Ishikawa (cell line): ENCODE measurements around the gene DDX54.

Experiments used
- CEBPB ChIP-seq: IDR thresholded peaks from 2 replicates; pipeline ENCODE4 v1.6.1; 2012
- CREB1 ChIP-seq: IDR thresholded peaks from 2 replicates; pipeline ENCODE4 v1.6.1; 2012; ENCODE audit warnings: low read depth
- EGR1 ChIP-seq: IDR thresholded peaks from 2 replicates; pipeline ENCODE4 v1.6.1; 2012
- EP300 ChIP-seq: IDR thresholded peaks from 2 replicates; pipeline ENCODE4 v1.6.1; 2012; ENCODE audit warnings: borderline replicate concordance
- FOXM1 ChIP-seq: IDR thresholded peaks from 2 replicates; pipeline ENCODE4 v1.6.1; 2012; ENCODE audit warnings: low read depth, borderline replicate concordance
- NFIC ChIP-seq: IDR thresholded peaks from 2 replicates; pipeline ENCODE4 v1.6.1; 2012
- RAD21 ChIP-seq: IDR thresholded peaks from 2 replicates; pipeline ENCODE4 v1.6.1; 2012; ENCODE audit warnings: low read depth
- TAF1 ChIP-seq: IDR thresholded peaks from 2 replicates; pipeline ENCODE4 v1.6.1; 2012; ENCODE audit warnings: low read depth, mild to moderate bottlenecking
- TCF12 ChIP-seq: IDR thresholded peaks from 2 replicates; pipeline ENCODE4 v1.6.1; 2012; ENCODE audit warnings: low read depth
- TEAD4 ChIP-seq: IDR thresholded peaks from 2 replicates; pipeline ENCODE4 v1.6.1; 2012
- YY1 ChIP-seq: IDR thresholded peaks from 2 replicates; pipeline ENCODE4 v1.6.1; 2012; ENCODE audit warnings: low read depth
- ZBTB7A ChIP-seq: IDR thresholded peaks from 2 replicates; pipeline ENCODE4 v1.6.1; 2012; ENCODE audit warnings: low read depth
- TF ChIP-seq, protein P1 (sequence below): IDR thresholded peaks from 2 replicates; pipeline ENCODE4 v1.6.1; 2012
- TF ChIP-seq, protein P2 (sequence below): IDR thresholded peaks from 2 replicates; pipeline ENCODE4 v1.6.1; 2012; ENCODE audit warnings: low read depth, mild to moderate bottlenecking
- TF ChIP-seq, protein P3 (sequence below): IDR thresholded peaks from 2 replicates; pipeline ENCODE4 v1.6.1; 2012

DDX54 gene

DNA sequence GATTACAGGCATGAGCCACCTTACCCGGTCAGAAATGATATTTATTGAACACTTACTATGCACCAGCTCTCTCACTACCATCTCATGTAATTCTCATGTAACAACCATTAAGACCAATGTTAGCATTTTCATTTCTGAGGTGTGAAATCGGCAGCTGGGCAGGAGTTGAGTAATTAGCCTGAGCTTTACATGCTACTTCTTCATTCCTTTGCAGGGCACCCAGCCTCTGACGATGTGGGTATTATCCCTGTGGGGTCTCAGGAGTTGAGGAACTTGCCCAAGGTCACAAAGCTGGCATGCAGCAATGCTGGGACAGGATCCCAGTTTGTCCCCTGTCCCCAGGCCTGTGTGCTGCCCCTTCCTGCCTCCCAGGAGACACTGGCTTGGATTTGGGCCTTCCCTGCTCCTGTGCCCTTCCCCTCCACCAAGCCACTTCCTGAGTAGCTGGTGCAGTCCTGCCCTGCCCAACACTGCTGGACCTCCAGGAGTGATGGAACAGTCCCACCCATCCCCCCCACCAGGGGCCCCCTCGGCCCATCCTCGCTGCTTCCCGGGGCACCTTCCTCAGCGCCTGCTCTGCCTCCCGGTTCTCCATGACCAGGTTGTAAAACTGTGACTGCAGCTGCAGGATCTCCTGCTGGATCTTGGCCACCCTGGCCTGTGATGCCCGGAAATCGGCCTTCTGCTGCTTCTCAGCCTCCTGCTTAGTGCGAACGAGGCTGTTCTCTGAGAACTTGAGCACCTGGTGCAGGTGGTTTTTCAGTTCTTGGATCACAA is 14.9 kb upstream of the DDX54 start:
- no peak for TF ChIP-seq NFIC

DNA sequence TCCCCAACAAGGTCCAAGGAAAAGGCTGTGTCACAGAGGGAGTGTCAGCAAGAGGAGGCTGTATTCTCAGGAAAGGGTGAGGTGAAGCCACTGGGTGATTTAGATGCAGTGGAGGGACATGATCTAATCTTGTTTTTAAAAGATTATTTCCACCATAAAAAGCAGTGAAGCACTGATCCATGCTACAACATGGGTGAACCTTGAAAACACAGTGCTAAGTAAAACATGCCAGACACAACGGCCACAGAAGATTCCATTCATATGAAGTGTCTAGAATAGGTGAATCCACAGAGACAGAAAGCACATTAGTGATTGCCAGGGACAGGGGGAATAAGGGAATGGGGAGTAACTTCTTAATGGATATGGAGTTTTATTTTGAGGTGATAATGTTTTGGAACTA is 13.0 kb upstream of the DDX54 start:
- TF ChIP-seq TCF12 (no peak), EP300 (no peak), TEAD4 (no peak), FOXM1 (no peak), ZBTB7A (no peak), NFIC (no peak), TAF1 (no peak)
- TF ChIP-seq, protein P1, sequence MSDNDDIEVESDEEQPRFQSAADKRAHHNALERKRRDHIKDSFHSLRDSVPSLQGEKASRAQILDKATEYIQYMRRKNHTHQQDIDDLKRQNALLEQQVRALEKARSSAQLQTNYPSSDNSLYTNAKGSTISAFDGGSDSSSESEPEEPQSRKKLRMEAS = no peak
- TF ChIP-seq, protein P2, sequence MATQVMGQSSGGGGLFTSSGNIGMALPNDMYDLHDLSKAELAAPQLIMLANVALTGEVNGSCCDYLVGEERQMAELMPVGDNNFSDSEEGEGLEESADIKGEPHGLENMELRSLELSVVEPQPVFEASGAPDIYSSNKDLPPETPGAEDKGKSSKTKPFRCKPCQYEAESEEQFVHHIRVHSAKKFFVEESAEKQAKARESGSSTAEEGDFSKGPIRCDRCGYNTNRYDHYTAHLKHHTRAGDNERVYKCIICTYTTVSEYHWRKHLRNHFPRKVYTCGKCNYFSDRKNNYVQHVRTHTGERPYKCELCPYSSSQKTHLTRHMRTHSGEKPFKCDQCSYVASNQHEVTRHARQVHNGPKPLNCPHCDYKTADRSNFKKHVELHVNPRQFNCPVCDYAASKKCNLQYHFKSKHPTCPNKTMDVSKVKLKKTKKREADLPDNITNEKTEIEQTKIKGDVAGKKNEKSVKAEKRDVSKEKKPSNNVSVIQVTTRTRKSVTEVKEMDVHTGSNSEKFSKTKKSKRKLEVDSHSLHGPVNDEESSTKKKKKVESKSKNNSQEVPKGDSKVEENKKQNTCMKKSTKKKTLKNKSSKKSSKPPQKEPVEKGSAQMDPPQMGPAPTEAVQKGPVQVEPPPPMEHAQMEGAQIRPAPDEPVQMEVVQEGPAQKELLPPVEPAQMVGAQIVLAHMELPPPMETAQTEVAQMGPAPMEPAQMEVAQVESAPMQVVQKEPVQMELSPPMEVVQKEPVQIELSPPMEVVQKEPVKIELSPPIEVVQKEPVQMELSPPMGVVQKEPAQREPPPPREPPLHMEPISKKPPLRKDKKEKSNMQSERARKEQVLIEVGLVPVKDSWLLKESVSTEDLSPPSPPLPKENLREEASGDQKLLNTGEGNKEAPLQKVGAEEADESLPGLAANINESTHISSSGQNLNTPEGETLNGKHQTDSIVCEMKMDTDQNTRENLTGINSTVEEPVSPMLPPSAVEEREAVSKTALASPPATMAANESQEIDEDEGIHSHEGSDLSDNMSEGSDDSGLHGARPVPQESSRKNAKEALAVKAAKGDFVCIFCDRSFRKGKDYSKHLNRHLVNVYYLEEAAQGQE = no peak
- TF ChIP-seq, protein P3, sequence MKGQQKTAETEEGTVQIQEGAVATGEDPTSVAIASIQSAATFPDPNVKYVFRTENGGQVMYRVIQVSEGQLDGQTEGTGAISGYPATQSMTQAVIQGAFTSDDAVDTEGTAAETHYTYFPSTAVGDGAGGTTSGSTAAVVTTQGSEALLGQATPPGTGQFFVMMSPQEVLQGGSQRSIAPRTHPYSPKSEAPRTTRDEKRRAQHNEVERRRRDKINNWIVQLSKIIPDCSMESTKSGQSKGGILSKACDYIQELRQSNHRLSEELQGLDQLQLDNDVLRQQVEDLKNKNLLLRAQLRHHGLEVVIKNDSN = no peak

DNA sequence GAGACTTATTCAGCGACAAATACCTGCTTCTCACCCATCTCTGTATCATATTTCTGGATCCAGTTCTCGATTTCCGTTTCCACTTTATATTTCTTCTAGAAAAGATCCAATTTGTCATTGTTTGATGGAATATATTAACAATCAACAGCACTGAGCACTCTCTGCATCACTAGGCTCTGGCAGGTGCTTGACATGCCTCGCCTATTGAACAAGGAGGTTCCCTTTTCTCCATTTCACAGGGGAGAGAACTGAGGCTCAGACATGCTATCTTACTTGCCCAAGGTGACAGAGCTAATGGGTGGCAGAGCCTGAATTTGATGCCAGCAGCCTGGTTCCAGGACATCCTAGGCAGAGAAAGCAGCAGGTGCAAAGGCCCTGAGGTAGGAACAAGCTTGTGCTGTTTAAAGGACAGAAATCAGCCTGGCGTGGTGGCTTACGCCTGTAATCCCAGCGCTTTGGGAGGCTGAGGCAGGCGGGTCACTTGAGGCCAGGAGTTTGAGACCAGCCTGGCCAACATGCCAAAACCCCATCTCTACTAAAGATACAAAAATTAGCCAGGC is 12.3 kb upstream of the DDX54 start:
- TF ChIP-seq CREB1 (no peak), CEBPB (no peak), TAF1 (no peak), TCF12 (no peak), YY1 (no peak), NFIC (no peak), RAD21 (no peak), FOXM1 (no peak), TEAD4 (no peak), ZBTB7A (no peak), EP300 (no peak)
- TF ChIP-seq, protein P3 = no peak
- TF ChIP-seq, protein P2 = no peak

DNA sequence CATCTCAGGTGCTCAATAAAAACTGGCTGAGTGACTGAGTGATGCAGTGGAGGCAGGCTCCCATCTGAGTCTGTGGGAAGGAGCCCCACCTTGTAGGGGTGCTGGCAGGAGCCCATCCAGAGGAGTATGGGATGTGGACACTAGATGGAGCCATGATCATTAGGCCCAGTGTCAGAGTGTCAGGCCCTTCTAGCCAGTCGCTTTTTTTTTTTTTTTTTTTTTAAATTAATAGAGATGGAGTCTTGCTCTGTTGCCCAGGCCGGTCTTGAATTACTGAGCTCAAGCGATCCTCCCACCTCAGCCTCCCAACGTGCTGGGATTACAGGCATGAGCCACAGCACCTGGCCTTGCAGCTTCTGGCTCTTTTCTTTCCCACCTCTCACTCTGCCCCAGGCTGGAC is 11.7 kb upstream of the DDX54 start:
- TF ChIP-seq RAD21 (peak; percentile 84), TEAD4 (no peak), FOXM1 (no peak), NFIC (peak; percentile 21; the same call in 1 of the 2 replicates), ZBTB7A (no peak), TAF1 (no peak), CEBPB (no peak), EP300 (no peak)
- TF ChIP-seq, protein P1 = no peak

DNA sequence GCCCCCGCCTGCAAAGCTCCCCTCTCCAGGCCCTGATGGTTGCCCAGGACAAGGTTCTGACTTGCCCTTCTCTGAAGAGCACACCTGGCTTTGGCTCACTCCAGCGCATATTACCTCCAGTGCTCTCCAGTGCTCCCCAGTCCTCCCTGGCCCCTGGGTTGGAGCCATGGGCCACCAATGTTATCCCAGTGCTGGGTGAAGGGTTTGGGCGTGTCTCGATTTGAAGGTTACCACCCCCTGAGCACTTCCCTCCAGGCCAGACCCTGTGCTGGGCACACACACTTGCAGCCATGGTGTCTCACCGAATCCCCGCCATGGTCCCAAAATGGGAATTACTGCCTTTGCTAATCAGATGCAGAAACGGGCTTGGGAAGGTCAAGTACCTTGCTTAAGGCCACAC is 11.3 kb upstream of the DDX54 start:
- TF ChIP-seq TAF1 = no peak
- no peak for TF ChIP-seq TEAD4
- no peak for TF ChIP-seq YY1
- TF ChIP-seq NFIC = no peak
- no peak for TF ChIP-seq ZBTB7A
- no peak for TF ChIP-seq FOXM1
- TF ChIP-seq, protein P3 = no peak
- TF ChIP-seq CREB1 = no peak
- no peak for TF ChIP-seq EP300
- no peak for TF ChIP-seq TCF12

DNA sequence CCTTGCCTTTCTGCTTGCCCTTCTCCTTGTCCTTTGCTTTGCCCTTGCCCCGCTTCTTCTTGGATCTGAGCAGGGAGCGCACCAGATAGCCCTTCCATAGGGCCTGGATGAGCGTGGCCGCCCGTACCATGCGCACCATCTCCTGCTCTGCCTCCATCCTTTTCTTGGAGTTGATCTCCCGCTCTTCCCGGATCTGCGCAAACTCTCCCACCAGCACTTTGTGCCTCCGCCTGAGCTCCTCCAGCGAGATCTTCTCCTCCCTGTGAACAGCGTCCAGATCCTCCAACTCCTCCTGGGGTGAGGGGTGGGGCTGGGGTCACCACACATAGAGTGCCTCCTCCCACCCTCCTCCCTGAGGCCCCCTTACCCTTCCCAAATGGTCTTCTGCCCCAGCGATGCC is 10.3 kb upstream of the DDX54 start:
- TF ChIP-seq EGR1 (no peak), NFIC (no peak), CREB1 (no peak), ZBTB7A (no peak)
- TF ChIP-seq, protein P3 = no peak
